GM18520 (cell line): ENCODE data around the gene HBG2.
"Not testable (repeated sequence)": the region's sequence is repeated elsewhere in the genome, so short reads cannot be mapped to it uniquely, and the experiment has no call there.

Experiments
- ATAC-seq: cut with Tn5 transposase; IDR thresholded peaks from one replicate; pipeline ENCODE4 v1.9.1; 2021; ENCODE audit not compliant: unreplicated experiment

The HBG2 gene

GRCh38 chr11:5254646-5255413 is at the start of gene HBG2:
HBG2 (minus strand) TSS chr11:5254781; CDS start chr11:5254728, 53 bp downstream.
- ATAC-seq: not testable (repeated sequence)

- no peak for ATAC-seq
Measured at GRCh38 chr11:5304046-5304445, 49.5 kb upstream of the HBG2 start.

GRCh38 chr11:5303626-5304025 is 49.0 kb upstream of the HBG2 start:
- no peak for ATAC-seq

GRCh38 chr11:5301846-5302245 is 47.3 kb upstream of the HBG2 start, which contains the start of gene OR51B4:
OR51B4 (minus strand) TSS chr11:5301946; CDS start chr11:5301946, 0 bp downstream.
- no peak for ATAC-seq

GRCh38 chr11:5300251-5300650 is 45.7 kb upstream of the HBG2 start:
- no peak for ATAC-seq

GRCh38 chr11:5298451-5298850 is 43.9 kb upstream of the HBG2 start:
- no peak for ATAC-seq

GRCh38 chr11:5297721-5298323 is 43.2 kb upstream of the HBG2 start:
- no peak for ATAC-seq

GRCh38 chr11:5294342-5294995 is 39.9 kb upstream of the HBG2 start:
- not testable (repeated sequence) for ATAC-seq

- ATAC-seq: no peak
Measured at GRCh38 chr11:5293028-5293427, 38.4 kb upstream of the HBG2 start.

- peak; percentile 84 for ATAC-seq
Measured at GRCh38 chr11:5291207-5291838, 36.7 kb upstream of the HBG2 start.

- ATAC-seq: no peak
Measured at GRCh38 chr11:5290106-5290505, 35.5 kb upstream of the HBG2 start.

- ATAC-seq: no peak
Measured at GRCh38 chr11:5289696-5290095, 35.1 kb upstream of the HBG2 start.

- ATAC-seq: no peak
Measured at GRCh38 chr11:5288906-5289550, 34.4 kb upstream of the HBG2 start.

GRCh38 chr11:5288108-5288905 is 33.7 kb upstream of the HBG2 start:
- no peak for ATAC-seq

GRCh38 chr11:5286901-5287300 is 32.3 kb upstream of the HBG2 start:
- no peak for ATAC-seq

- no peak for ATAC-seq
Measured at GRCh38 chr11:5286351-5286750, 31.8 kb upstream of the HBG2 start.

GRCh38 chr11:5285703-5286340 is 31.2 kb upstream of the HBG2 start:
- ATAC-seq: no peak

GRCh38 chr11:5284637-5285036 is 30.1 kb upstream of the HBG2 start:
- ATAC-seq: no peak

GRCh38 chr11:5283882-5284281 is 29.3 kb upstream of the HBG2 start:
- ATAC-seq: no peak

GRCh38 chr11:5283086-5283485 is 28.5 kb upstream of the HBG2 start:
- no peak for ATAC-seq
